NOMO-1 treated with DMSO at 0.1 percent for 48 hours (cell line): ENCODE data around the gene EVI5.
A peak's percentile ranks its signal among the peaks of the same experiment; 100 is the strongest.
"Not testable (repeated sequence)": the region's sequence is repeated elsewhere in the genome, so short reads cannot be mapped to it uniquely, and the experiment has no call there.

ENCODE experiments used
- DNase-seq: peaks from one replicate; lab custom pipeline; 2025; ENCODE audit not compliant: unreplicated experiment; lab: John Stamatoyannopoulos, UW

Gene EVI5

GRCh38 chr1:92583821-92584760, 200.8 kb downstream of the EVI5 start:
- peak; percentile 92 for DNase-seq

GRCh38 chr1:92577261-92577895, 207.5 kb downstream of the EVI5 start:
- DNase-seq = no peak

GRCh38 chr1:92575123-92575522, 209.8 kb downstream of the EVI5 start:
- DNase-seq = peak; percentile 32

GRCh38 chr1:92572520-92572919, 212.4 kb downstream of the EVI5 start:
- no peak for DNase-seq

- DNase-seq = no peak
Observed at GRCh38 chr1:92571578-92571977, 213.3 kb downstream of the EVI5 start.

GRCh38 chr1:92567211-92567868, 217.6 kb downstream of the EVI5 start:
- peak; percentile 46 for DNase-seq

GRCh38 chr1:92563457-92564216, 221.3 kb downstream of the EVI5 start:
- DNase-seq = peak; percentile 92

GRCh38 chr1:92556350-92556749, 228.6 kb downstream of the EVI5 start:
- no peak for DNase-seq

GRCh38 chr1:92554216-92554615, 230.7 kb downstream of the EVI5 start:
- DNase-seq = peak; percentile 19

- no peak for DNase-seq
Observed at GRCh38 chr1:92551916-92552315, 233.0 kb downstream of the EVI5 start.

GRCh38 chr1:92544756-92545165, 240.1 kb downstream of the EVI5 start:
- DNase-seq = no peak

GRCh38 chr1:92543131-92544055, 241.5 kb downstream of the EVI5 start:
- peak; percentile 48 for DNase-seq

- no peak for DNase-seq
Observed at GRCh38 chr1:92538413-92539061, 246.4 kb downstream of the EVI5 start.

- DNase-seq = no peak
Observed at GRCh38 chr1:92538048-92538412, 246.9 kb downstream of the EVI5 start.

- DNase-seq = peak; percentile 42
Observed at GRCh38 chr1:92536980-92537884, 247.7 kb downstream of the EVI5 start.

- no peak for DNase-seq
Observed at GRCh38 chr1:92536211-92536979, 248.5 kb downstream of the EVI5 start.

GRCh38 chr1:92532371-92532770, 252.5 kb downstream of the EVI5 start:
- DNase-seq = not testable (repeated sequence)

GRCh38 chr1:92531939-92532338, 253.0 kb downstream of the EVI5 start:
- not testable (repeated sequence) for DNase-seq
